HG03196 (cell line): ENCODE measurements around the gene SGTA.
"Not testable (repeated sequence)": the region's sequence is repeated elsewhere in the genome, so short reads cannot be mapped to it uniquely, and the experiment has no call there.

Experiments
- ATAC-seq: cut with Tn5 transposase; IDR thresholded peaks from one replicate; pipeline ENCODE4 v1.9.1; 2021; ENCODE audit not compliant: unreplicated experiment

SGTA gene, protein sequence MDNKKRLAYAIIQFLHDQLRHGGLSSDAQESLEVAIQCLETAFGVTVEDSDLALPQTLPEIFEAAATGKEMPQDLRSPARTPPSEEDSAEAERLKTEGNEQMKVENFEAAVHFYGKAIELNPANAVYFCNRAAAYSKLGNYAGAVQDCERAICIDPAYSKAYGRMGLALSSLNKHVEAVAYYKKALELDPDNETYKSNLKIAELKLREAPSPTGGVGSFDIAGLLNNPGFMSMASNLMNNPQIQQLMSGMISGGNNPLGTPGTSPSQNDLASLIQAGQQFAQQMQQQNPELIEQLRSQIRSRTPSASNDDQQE

DNA sequence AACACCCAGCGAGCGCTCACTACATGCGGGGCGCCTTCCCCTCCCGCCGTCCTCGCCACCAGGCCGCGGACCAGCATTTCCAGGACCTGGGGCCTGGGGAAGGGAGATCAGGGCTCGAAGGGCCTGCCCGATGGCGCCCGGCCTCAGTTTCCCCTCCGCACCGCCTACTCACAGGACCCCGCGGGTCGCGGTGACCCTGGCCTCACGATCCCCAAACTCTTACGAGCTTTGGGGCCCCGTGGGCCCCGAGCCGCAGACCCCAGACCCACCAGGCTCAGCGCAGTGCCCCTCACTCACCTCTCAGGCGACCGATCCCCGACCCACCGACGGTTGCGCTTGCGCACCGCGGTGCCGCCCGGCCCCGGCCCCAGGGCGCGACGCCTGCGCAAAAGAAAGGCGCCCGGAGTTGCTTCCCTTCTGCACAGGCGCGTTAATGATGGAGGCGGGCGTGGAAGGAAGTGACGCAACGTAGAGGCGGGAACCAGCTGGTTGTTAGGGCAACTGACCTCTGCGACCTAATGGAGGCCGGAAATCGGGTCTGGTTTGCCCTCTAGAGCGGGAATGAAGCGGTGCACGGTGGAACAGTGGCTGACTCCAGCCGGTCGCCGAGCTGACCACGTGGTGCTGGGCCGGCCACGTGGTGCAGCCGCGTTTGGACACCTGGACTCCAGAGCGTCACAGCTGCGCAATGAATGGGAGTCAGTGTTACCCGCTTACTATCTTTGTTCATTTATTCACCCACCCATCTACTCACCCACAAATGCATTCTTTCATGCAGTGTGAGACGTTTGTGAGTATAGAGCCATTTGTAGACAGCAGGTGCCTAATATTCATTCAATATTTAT is at the start of gene SGTA:
SGTA (minus strand) TSS at position 338 of the 845 bp plus-strand sequence. CDS start 14,205 bp downstream, outside the sequence.
- ATAC-seq: peak; percentile 81

DNA sequence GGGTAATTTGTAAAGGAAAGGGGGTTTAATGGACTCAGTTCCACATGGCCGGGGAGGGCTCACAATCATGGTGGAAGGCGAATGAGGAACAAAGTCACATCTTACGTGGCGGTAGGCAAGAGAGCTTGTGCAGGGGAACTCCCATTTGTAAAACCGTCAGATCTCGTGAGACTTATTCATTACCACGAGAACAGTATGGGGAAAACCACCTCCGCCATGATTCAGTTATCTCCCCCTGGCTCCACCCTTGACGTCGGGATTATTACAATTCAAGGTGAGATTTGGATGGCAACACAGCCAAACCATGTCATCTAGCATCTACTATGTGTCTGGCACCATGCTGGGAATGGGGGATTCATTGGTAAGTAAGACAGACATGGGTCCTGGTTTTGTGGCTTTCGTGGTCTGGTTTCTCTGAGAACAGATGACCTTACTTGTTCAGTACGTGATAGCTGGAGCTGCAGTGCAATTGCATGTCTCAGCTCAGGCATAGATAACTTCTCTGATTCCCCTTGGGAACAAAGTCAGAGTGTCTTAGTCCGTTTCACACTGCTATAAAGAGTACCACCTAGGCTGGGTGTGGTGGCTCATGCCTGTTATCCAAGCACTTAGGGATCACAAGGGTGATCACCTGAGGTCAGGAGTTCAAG is 44.9 kb upstream of the SGTA start:
- ATAC-seq: no peak

DNA sequence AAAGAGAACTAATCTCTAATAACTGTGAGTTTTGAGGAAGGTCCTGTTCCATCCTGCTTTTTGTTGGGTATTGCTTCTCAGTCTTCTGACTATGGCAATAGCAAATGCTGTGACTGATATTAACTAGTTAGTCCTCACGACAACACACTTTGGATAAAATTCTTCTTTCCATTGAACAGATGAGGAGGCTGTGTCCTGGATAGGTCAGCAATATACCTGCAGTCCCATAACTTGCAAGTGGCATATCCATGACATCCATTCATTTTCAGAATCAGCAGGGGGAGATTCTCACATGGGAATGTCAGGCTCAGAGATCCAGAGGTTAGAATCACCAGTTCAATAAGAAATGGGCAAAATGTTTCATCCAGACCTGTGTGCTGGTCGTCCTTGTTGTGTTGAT is 43.9 kb upstream of the SGTA start:
- ATAC-seq: no peak

DNA sequence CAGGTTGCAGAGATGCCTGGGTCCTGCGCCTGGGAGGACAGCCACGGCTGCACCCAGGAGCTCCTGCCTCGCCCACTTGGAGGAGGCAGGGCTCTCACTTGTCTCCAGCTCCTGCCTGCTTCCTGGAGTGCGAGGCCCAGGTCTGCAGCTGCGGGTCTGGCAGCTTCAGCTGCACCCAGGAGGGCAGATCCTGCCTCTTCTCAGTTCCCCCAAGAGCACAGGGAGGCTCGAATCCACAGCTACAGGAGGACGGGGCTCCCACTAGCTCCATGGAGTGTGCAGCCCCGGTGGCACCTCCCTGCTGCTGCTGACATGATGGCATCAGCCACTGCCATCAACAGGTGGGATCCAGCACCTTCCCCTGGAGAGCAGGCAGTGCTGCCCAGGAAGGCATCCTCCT is 41.1 kb upstream of the SGTA start:
- ATAC-seq: no peak

DNA sequence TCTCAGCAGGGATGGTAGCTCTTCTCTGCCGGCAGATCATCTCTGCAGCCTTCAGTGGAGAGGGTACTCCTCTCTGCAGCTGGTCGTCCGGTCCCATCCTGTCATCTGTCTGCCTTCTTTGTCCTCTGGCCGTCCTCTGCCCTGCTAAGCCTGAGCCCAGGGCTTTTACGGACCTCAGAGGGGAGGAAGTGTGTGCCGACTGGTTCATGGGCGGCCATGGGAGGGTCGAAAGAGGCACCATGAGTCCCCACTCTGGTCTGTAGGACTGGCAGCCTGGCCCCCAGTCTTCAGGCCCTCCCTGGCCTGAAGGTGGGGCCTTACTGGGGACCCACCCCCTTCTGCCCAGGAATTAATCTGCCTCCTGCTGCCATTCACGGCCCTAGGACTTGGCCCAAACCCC is 40.6 kb upstream of the SGTA start:
- no peak for ATAC-seq

DNA sequence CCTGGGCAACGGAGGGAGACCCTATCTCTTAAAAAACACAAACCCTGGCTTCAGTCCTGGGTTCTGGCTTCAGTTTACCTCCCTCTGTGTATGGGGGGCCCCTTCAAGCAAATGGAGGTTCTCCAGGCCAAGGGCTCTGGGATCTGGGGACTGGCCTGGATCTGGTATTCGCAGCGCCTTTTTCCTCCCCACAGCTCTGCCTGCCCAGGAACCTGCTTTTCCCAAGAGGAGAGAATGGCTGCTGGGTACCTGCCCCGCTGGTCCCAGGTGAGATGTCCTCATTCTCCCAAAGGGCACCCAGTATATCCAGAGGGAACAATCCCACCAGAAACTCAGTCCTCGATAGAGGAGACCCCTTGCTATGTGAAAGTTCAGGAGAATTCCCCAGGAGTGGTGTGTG is 39.8 kb upstream of the SGTA start:
- ATAC-seq: no peak

DNA sequence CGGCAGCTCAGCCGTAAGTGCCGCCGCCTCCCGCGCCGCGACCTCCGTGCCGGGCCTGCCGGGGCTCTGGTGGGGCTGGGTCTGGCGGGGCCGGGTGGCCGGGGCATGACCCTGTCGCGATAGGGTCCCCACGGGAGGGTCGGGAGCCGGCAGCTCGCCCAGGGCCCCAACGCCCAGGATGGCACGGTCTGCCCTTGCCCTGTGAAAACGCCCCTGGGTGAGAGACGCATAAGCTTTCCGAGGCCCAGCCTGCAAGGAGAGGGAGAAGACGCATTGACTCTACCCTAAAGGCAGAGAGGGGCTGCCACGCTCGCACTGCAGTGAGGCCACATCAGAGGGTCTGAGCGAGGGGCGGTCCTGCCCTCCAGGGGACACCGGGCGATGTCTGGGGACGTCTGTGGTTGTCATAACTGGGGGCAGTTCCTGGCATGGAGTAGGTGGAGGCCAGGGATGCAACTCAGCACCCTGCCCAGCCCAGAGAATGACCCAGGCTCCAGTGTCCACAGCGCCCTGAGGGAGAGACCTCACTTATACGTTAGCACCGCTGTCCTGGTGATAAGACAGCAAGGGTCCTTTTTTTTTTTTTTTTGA is 37.1 kb upstream of the SGTA start:
- ATAC-seq: peak; percentile 17

DNA sequence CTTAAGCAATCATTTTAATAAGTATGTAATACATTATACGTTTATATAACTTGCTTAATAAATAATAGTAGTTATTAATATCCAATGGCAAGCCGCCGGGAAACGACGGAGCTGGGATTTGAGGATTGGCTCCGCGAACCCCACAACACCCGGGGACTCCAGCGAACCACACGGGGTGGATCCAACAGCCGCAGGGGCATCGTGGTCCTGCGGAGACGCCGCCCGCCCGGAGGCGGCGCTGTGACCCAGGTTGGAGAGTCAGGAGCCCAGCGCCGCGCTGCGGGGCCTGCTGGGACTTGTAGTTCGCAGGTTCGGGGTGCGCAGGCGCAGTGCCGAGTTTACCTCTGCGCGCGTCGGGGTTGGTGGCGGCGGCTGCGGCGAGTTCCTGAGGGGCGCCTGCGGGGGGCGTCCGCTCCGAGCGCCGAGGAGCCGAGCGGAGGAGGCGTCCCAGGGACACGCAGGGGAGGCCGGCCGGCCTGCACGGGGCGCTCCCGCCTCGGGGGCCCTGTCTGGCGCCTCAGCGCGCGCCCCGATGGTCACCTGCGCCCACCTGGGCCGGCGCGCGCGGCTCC is 36.6 kb upstream of the SGTA start, which contains the start of gene ZNF554:
ZNF554 (plus strand) TSS at position 329 of the 572 bp plus-strand sequence; CDS start at position 533, 204 bp downstream.
- ATAC-seq: peak; percentile 92

DNA sequence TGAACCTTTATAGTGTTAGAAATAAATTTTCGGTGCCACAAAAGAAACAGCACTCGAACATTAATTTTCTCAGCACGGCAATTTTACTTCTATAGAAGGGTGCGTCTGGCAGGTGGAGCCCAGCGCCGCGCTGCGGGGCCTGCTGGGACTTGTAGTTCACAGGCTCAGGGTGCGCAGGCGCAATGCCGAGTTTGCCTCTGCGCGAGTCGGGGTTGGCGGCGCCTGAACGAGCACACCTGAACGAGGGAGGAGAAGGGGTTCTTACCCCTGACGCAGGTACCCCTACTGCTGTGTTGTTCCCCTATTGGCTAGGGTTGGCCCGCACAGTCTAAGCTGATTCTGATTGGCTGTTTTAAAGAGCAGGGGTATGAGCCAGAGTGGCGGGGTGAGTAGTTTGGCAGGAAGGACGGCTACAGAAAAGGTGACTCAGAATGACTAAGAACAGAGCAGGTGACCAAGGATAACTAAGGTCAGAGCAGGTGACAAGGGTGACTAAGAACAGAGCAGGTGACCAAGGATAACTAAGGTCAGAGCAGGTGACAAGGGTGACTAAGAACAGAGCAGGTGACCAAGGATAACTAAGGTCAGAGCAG is 34.3 kb upstream of the SGTA start:
- ATAC-seq: not testable (repeated sequence)

DNA sequence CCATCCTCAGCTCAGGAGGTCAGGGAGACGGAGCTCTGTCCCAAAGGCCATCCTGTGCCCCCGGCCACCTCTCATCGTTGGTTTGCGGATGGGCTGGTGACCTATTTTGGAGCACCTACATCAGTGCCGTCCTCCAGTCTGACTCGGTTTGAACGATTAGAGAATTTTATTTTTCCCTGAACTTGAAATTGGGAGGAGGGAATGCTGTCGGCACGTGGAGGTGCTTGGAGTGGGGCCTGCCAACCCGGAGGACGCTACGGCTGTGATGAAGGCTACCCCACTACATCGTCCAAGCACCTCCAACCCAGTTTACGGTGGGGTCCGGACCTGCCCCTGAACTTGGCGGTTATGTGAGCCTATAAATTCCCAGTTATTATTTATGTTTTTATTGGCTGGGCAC is 33.6 kb upstream of the SGTA start:
- ATAC-seq: no peak

DNA sequence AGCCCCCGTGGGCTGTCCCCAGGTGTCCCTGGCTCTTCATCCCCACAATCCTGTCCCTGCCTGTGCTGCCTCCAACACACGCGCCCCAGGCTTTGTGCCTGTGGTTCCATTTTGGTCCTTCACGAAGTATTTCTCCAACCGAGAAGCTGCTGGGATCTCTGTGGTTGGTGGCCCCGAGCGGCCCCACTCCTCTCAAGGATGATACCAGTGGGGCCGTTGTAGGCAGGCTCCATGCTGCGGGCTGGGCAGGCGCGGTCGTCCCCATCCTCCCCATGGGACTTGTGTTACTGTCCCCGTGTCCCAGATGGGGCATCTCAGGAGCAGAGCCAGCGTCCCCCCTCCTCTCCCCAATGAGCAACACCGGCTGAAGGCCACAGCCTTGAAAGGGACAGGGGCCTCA is 32.9 kb upstream of the SGTA start:
- ATAC-seq: no peak

DNA sequence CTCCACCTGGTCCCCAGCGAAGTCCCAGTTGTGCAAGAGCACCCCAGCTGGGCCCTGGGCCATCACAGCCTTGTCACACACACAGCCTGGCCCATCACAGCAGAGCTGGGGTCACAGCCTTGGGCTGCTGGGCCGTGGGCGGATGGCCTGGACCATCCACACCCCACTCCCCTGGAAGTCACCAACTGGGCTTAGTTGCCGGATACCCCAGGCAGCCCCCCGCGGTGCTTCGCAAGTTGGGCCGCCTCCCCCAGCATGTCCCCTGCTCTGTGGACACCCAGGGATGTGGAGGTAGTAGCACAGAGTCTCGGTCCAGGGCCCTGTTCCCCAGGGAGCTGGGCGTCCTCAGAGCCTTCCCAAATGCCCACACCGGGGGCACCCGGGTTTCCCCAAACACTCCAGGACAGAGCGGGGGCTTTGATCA is 32.1 kb upstream of the SGTA start:
- ATAC-seq: no peak

DNA sequence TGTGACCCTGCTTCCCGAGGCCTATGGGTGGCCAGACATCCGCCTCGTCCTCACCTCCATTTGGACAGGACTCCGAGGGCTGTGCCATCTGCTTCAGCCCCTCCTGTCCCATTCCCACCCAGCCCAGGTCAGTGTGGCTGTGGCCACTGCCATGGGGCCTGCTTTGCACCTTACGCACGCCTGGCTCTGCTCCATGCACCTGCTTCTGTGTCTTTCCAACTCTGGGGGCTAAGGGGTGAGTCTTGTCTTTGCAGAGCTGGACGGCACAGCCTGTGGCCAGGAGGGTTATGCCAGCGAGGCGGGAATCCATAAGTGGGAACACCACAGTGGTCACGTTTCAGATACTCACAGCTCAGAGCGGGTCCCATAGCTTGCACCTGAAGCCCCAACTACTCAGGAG is 31.4 kb upstream of the SGTA start:
- no peak for ATAC-seq

DNA sequence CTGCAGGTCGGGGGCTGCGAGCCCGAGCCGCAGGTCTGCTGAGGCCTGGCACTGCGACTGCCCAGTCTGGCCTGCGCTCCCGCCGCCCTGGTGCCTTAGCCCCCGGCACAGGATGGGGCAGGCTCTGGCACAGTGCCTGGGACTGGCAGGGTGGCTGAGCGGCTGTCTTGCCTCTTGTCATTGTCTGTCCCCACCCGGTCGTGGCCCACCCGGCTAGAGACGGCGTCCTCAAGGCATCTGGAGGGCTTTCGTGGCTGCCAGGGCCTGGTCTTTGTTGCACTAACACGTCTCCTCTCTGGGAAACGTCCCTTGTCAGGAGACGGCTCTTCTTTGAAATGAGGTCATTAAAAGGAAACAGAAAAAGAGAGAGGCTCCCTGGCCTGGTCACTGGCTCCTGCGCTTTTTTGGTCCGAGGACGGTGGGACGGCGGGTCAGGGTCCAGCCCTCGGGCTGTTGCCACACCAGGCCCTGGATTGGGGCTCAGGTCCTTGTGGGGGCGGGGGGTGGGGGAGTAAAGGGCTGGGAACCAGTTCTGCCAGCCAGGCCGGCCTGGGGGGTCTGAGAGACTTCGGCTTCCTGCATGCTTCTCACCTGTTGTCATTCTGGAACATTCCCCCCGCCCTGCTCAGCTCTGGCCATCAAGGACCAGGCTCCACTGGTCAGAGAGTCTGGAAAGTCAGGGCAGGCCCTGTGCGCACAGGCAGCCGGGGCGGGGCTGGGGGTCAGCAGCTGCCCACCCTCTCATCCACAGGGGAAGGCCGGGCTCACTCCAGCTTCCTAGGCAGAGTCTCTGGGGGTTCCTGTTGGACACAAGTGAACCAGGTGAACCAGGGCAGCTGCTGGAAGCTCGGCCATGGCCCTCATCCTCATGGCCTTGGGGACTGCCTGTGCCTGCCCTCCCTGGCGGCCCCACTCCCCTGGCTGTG is 30.4 kb upstream of the SGTA start:
- no peak for ATAC-seq

DNA sequence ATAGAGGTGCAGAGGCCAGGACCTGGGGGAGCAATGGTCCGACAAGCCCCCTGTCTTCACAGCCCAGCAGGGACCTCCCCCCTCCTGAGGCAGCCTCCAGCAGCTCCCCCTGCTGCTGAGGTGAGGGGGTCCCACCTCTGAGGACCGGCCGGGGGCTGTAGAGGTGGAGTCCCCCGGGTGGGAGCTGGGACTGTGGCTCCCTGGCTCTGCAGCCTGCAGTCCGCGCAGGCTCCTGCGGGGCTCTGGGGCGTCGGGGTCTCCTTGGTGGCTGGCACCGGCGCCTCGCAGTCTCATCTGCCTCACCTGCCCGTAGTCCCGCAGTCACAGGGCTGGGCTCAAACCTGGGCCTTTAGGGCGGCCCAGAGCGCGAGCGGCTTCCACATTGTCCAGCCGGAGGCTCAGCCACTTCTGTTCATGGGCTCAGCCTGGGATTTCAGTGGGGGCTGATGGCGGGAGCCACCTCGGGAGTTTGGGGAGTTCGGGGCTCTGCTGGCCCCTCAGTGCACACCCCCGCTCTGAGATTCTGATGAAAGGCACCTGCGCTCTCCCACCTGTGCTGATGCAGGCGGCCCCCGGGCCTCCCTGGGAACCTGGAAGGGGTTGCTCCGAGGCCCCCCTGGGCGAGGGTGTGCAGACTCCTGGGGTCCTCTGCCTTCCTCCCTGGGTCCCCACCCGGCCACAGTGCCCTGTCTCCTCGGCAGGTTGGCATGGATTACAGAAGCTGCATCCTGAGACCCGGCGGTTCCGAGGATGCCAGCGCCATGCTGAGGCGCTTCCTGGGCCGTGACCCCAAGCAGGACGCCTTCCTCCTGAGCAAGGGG is 29.6 kb upstream of the SGTA start:
- no peak for ATAC-seq

DNA sequence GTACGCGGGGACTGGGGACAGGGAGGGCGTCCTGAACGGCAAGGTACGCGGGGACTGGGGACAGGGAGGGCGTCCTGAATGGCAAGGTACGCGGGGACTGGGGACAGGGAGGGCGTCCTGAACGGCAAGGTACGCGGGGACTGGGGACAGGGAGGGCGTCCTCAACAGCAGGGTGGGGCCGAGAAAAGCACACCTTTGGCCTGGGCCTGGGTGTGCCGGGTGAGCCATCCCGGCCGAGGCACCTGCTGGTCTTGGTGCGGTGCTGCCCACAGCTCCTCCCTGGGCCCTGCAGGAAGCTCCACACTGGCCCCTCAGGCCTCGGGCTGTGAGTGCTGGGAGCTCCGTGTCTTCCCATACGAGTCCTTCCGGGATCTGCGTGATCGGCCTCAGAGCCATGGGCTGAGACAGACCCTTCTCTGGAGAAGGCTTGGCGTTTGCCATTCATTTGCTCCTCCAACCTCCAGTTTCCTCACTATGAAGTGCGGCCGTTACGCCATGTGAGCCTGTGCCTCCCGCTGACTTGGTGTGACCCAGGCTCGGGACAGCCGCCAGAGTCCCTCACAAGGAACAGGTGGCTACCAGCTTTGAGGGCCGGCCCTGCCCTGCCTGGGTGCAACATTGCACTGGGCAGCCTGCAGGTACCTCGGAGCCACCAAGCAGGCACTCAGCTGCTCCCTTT is 28.8 kb upstream of the SGTA start:
- no peak for ATAC-seq

DNA sequence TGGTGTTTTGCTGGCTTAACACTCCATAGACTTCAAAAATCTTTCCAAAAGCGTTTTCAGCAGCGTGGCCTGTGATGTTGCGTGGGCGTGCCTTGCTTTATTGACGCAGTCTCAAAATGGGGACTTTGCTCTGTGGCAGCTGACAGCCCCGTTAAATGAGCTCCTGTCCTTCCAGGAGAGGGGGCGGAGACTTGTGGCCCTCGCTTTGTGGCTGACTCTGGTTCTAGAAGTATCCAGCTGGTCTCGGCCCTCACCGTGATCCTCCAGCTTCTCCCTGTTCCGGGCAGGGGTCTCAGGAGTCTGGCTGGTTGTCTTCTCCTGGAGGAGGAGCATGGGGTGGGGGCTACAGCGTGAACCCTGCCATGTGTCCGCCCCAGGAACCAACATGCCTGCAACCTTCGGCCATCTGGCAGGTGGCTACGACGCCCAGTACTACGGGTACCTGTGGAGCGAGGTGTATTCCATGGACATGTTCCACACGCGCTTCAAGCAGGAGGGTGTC is 28.2 kb upstream of the SGTA start:
- no peak for ATAC-seq
